Measurements from ENCODE around the gene ECHS1.

The ECHS1 gene

GRCh38 chr10:133356549-133357284, 16.4 kb downstream of the ECHS1 start:
- DNase-seq, result no peak

DNA sequence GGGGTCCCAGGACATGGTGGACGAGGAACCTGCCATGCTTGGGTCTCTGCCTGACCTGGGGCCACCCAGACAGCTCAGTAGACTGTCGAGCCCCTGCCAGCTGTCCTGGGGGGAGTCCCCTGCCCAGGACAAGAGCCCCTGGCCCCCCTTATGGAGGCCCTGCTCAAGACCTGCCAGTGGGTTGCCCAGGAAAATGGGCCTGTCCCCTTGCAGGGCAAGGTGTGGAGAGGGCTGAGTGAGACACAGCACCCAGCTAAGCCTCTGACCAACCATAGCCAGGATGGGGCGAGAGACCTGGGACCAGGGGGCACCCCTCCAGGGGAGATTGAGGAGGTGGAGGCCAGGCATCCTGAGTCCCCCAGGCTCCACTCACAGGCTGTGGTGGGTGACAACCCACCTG, 17.2 kb downstream of the ECHS1 start:
- no peak for DNase-seq

GRCh38 chr10:133355266-133355665, 17.9 kb downstream of the ECHS1 start:
- no peak for DNase-seq

DNA sequence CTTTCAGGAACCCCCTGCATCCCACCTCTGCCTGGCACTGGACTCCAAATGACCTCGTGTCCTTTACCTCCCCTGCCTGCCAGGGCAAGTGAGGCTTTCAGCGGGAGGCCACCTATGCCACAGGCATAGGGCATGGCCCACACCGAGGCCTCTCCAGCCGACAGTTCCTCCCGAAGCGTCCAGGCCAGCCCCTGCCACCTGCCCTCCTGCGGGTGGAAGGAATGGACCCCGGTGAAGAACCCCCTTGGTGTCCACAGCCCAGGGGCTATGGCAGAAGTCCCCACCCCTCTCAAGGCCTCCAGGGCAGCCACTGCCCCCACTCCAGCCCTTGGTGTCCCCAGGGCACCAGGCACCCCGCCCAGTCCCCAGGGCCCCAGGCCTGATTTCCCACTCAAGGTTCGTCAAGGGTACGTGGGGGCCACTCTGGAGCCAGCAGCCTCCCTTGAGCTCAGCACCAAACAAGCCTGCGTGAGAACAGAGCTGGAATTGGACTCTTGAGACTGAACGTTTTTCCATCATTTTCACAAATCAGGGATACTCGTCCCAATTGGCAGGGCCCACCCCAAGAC, 18.4 kb downstream of the ECHS1 start:
- no peak for DNase-seq

- no peak for DNase-seq
Observed at GRCh38 chr10:133353988-133354605, 19.1 kb downstream of the ECHS1 start.

DNA sequence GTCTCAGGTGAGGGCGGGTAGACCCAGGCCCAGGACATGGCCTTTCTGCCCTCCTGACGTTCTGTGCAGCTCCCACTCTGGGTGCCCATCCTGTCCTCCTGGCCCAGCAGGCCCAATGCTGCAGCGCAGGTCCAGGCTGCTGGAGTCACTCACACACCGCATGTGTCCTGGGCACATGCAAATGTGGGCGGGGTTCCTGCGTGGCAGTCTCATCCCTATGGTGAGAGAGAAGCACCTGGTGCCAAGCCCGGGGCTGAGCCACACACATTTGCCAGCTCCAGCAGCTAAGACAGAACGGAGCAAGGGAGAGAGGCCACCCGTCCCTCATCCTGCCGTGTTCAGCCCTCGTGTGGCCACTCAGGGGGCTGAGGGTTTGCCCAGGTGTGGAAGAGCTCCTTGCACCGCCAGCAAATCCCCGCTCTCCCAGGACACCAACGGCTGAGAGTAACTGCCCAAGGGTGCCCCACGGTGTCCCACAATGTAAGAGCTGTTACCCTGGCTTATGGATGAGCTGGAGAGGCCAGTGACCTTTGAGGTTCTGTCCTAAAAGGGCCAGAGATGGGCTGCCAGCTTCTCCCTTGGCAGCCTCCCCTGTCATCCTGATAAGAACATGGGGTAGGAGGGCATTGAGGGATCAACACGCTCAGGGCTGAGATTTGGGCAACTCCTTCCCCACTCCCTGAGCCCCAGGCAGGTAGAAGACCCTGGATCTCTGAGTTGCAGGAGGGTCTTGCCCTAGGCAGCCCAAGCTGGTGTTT, 19.8 kb downstream of the ECHS1 start:
- DNase-seq, result no peak

- DNase-seq, result no peak
Observed at GRCh38 chr10:133351408-133352318, 21.5 kb downstream of the ECHS1 start.

DNA sequence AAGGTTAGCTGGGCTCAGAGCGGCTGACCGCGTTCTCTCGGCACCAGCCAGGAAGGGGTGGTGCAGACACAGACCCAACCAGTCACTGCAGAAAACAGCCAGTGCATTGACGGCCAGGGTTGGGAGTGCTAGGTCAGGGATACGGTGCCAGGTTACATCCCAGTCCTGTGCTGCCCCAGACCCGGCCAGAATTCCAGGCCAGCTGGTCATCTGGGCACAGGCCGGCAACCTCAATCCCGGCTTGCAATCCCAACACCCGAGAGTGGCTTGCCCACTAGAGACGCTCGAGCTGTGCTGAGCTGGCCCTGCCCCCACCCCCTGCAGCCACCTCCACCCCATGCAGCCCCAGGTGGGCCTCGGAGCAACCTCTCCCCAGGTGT, 22.2 kb downstream of the ECHS1 start:
- DNase-seq, result no peak

GRCh38 chr10:133350283-133350949, 22.7 kb downstream of the ECHS1 start:
- no peak for DNase-seq

GRCh38 chr10:133349577-133350011, 23.6 kb downstream of the ECHS1 start:
- DNase-seq, result no peak

DNA sequence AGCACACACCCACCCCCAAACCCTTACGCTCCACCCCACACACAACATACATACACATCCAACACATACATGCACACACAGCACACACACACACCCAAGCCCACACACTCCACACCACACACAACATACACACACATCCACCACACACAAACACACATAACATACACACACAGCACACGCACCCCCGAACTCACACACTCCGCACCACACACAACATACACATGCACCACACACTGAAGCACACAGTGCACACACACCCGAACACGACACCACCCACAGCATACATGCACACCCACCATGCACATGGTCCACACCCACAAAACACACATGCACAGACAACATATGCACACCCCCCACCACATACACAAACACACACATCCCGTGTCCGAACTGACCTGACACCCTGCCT, 24.0 kb downstream of the ECHS1 start:
- DNase-seq, result no peak

DNA sequence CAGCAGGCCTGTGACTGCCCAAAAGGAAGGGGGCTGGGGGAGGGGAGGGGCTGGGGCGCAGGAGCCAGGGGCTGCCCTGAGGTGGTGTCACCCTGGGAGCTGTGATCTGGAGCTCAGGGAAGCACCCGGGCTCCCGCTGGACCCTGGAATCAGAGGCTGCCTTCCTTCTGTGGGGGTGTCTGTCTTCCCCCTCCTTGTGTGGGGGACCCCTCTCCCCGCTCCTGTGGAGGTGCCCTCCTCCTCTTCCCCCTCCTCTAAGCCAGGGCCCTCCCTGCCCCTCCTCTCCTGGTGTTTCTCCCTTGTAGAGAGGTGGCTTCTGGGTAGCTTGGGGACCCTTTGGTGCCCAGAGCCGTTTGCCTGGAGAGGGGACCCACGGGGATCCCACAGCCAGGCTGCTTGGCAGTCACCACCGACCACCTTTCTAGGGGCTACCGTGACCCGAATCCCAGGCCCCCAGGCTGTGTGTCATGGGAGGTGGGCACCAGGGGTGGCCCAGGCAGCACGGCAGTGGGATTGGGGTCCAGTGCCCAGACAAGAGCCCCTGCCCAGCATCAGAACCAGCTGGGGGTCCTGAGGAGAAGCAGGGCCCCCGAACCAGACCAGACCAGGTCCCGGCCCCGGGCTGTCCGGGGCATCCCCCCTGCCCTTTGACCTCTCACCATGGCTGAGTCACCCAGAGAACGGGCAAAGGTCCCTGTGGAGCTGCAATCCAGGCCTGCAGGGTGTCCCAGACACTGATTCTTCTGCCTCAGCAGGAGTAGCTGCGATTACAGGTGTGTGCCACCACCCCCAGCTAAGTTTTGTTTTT, 25.2 kb downstream of the ECHS1 start:
- no peak for DNase-seq

GRCh38 chr10:133346413-133346812, 26.7 kb downstream of the ECHS1 start:
- no peak for DNase-seq

DNA sequence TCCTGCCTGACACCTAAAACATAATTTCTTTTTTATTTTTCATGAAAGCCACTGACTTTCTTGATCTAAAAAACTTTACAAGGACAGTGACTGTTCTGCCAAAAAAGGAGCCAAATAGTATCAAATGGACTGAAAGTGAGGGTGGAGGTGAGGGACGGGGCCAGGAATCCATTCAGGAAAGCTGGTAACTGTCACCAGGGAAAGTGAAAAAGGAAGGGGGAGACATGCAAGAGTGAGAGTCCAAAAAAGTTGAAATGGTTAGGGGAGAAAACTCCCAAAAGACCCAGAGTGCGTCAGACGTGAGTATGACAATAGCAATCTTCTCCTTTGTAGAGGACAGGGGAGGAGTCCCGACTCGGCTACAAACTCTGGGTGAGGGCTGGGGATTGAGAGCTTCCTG, 28.9 kb downstream of the ECHS1 start:
- no peak for DNase-seq

- no peak for DNase-seq
Observed at GRCh38 chr10:133343558-133343957, 29.6 kb downstream of the ECHS1 start.

DNA sequence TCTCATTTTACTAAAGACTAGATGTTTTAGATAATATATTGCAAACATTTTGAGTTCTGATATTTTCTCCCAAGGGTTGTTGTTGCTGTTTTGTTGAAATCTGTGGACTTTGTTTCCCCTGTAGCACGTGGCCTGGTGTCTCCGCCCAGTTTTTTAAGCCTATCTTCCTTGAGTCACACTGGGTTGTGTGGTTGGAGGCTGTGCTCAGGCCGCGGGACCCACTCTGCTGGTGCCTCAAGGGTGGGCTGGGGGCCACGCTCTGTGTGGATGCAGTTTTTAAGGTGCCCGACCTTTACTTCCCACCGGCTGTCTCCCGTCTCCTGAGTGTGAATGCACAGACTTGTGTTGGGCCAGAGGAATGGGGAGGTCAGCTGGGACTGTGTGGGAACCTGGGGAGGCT, 30.2 kb downstream of the ECHS1 start:
- no peak for DNase-seq

DNA sequence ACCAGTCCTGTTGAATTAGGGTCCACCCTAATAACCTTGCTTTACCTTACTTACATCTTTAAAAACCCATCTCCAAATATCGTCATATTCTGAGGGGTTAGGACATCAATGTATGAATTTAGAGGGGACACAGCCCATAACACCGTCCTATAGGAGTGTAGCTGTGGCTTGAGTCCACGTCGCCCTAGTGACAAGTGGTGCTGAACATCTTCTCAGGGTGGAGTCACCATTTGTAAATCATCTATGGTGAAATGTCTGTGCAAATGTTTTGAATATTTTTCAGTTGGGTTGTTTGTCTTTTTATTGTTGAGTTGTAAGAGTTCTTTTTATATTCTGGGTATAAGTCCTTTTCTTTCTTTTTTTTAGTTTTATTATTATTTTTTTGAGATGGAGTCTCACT, 31.2 kb downstream of the ECHS1 start:
- DNase-seq, result no peak

DNA sequence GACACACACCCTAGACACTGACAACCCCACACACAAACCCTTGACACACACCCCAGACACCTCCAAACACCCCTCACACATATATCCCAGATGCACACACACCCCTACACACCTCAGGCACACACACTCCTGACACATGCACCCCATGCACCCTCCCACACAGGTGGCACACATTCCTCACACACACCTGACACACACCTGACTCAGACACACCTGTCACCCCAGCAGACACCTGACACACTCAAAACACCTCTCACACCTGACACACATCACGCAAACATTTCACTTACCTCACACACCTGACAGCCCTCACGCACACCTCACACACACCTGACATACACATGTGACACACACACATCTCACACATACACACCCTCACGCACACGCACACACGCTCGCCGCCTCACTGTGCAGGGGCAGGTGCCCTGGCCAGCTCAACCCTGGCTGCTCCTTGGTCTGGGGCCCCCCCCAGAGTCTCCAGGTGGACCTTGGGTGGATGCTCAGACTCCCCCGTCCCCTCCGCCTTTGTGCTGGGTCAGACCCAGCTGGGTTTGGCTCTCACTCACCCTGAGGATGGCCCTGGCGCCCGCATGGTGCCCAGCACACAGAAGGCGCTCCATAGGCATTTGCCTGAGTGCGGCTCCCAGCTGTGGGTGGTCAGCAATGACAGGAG, 33.3 kb downstream of the ECHS1 start:
- no peak for DNase-seq

DNA sequence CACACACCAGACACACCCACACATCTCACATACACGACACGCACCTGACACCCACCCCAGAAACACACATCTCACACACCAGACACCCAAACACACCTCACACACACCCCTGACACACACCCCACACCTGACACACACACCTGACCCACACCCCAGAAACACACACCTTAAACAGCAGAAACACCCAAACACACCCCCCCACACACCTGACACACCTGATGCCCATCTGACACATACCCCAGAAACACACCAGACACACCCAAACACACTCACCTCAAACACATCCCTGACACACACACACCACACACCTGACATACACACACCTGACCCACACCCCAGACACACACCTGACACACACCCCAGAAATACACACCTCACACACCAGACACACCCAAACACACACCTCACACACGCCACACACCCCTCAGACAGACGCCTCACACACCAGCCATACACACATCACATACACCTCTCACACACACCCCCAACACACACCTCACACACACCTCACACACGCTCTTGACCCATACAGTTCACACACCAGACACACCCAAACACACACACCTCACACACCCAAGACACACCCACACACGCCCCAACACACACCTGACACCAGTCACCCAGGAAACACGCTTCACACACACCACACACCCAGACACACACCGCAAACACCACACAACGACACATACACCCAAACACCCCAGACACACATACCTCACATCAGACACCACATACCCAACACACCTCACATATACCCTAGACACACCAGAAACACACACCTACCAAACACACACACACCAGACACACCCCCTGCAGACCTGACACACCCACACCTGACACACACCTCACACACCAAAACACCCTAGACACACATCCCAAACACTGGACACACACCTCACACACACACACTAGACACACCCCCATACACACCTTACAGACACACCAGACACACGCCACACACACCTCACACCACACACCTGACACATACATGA, 34.8 kb downstream of the ECHS1 start:
- DNase-seq, result no peak

All from activated T-cell treated with anti-CD3 and anti-CD28 coated beads, Interleukin-2, amount 50 U/mL, for 1 hour (primary cell).